Thoracic aorta (tissue), 2 donors: Measurements from ENCODE around the gene NEIL1. TPM values are rescaled to one million over a fixed set of nuclear protein-coding genes. Genes with fewer than 3 reads are reported as not detected.
"Not testable (repeated sequence)": the region's sequence is repeated elsewhere in the genome, so short reads cannot be mapped to it uniquely, and the experiment has no call there.

Experiments used
- ATAC-seq: fragments of 150-250 bp; one replicate; pipeline ENCODE4 v1.8.0; 2017; ENCODE audit warnings: low read depth; ENCODE audit not compliant: insufficient number of reproducible peaks, low FRiP score
- DNase-seq: peaks from one replicate; pipeline ENCODE4 v3.0.0-alpha.2; 2020; ENCODE audit warnings: low spot score
- H3K27ac ChIP-seq, 2 donors: fragments of 200-600 bp; sonication (generic); 1 replicate in 1 of 2; 2 replicates in 1 of 2; pipeline ENCODE4 v1.5.1; 2016; ENCODE audit warnings: mild to moderate bottlenecking in 2 of 2, moderate library complexity in 2 of 2
- H3K27me3 ChIP-seq: fragments of 200-600 bp; sonication (generic); replicated peaks from 2 replicates; pipeline ENCODE4 v1.6.0; 2016; ENCODE audit warnings: mild to moderate bottlenecking; ENCODE audit not compliant: insufficient read depth
- H3K36me3 ChIP-seq: fragments of 200-600 bp; sonication (generic); one replicate; pipeline ENCODE4 v1.5.1; 2016
- H3K4me1 ChIP-seq, 2 donors: fragments of 200-600 bp; sonication (generic); 1 replicate in 1 of 2; 2 replicates in 1 of 2; pipeline versions ENCODE4 v1.5.1 to v1.6.0; 2016; ENCODE audit warnings: low read depth in 2 of 2, mild to moderate bottlenecking in 1 of 2; ENCODE audit not compliant: control insufficient read depth in 1 of 2
- H3K4me3 ChIP-seq: fragments of 200-600 bp; sonication (generic); 2 replicates; pipeline ENCODE4 v1.5.1; 2016; ENCODE audit warnings: mild to moderate bottlenecking
- H3K9me3 ChIP-seq: fragments of 200-600 bp; sonication (generic); 2 replicates; pipeline ENCODE4 v1.5.1; 2016
- total RNA-seq, 2 donors: library from RNA; depleted of rRNA; stranded (reverse); fragments of >200 nt; gene quantifications; one replicate each; pipeline versions ENCODE4 v1.1.0 to v1.2.3, GENCODE V29; 2016
- TF ChIP-seq, protein P1 (sequence below): fragments of 200-600 bp; sonication (generic); IDR thresholded peaks from one replicate; pipeline ENCODE4 v1.5.1; 2019; ENCODE audit warnings: antibody characterized with exemption

Gene NEIL1
- total RNA-seq, 2 donors from 2014 or later = 47.8 to 62.3 TPM

DNA sequence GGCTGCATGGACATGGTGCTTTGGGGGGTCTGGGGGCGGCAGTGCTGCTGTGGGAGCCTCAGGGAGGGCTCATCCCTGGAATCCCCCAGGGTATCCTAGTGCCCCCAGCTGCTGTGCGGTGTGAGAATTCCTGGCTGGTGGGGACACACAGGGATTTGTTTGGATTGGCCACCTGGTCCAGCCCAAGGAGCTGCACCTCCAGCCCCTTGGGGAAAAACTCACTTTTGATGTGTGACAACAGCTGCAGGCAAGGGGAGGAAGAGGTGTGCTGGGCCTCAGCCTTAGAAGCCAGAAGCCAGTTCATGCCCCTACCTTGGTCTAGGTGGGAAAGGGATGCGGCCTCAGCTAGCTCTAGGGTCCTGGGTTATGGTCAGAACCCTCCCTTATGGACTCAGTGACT lies 19.3 kb upstream of the NEIL1 start:
- DNase-seq = no peak
- ATAC-seq = no peak

DNA sequence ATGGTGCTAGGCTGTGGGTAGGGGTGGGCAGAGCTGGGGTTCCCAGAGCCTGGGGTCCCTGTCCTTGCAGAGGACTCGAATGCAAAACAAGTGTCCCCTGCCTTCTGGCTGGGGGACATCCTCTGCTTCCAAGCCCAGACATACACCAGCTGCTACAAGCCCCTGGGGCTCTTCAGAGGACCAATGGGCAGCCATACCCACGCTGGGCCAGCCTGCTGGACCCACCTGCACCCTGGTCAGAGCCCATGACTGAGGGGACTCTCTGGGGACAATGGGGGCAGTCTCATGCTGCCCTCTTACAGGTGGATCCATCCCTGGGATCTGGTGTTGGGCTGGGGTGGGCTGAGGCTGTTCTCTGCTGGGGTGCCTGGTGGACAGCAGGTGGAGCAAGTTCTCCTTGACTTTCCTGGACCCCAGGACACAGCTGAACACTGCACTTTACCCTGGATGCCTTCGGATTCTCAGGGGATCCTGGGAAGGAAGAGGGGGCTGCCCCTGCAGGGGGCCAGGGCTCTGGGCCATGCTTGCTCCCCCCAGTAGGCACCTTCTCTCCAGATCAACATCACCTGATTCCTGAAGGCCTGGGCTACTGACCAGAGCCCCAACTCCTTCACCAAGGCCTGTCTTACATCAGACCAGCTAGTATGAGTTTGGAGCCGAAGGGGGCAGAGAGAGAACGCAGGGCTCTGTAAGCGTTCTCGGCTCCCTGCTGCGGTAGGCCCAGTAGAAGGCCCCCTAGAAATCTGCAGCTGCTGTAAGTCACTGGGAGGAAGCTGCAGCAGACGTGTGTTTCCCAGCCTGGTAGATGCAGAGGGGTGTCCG lies 18.1 kb upstream of the NEIL1 start:
- no peaks in the 10 kb centered on the region for H3K27me3 ChIP-seq
- TF ChIP-seq, protein P1, sequence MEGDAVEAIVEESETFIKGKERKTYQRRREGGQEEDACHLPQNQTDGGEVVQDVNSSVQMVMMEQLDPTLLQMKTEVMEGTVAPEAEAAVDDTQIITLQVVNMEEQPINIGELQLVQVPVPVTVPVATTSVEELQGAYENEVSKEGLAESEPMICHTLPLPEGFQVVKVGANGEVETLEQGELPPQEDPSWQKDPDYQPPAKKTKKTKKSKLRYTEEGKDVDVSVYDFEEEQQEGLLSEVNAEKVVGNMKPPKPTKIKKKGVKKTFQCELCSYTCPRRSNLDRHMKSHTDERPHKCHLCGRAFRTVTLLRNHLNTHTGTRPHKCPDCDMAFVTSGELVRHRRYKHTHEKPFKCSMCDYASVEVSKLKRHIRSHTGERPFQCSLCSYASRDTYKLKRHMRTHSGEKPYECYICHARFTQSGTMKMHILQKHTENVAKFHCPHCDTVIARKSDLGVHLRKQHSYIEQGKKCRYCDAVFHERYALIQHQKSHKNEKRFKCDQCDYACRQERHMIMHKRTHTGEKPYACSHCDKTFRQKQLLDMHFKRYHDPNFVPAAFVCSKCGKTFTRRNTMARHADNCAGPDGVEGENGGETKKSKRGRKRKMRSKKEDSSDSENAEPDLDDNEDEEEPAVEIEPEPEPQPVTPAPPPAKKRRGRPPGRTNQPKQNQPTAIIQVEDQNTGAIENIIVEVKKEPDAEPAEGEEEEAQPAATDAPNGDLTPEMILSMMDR = no peak
- no peaks in the 10 kb centered on the region for H3K9me3 ChIP-seq
- no peaks in the 10 kb centered on the region for H3K4me1 ChIP-seq
- no peak for DNase-seq
- H3K36me3 ChIP-seq = no peaks in the 10 kb centered on the region
- no peak overlapping the region for H3K4me3 ChIP-seq
- H3K27ac ChIP-seq = no peak overlapping the region
- no peak for ATAC-seq

More for the DNA sequence above, 19.3 kb upstream of the NEIL1 start:
- no peaks in the 10 kb centered on the region for H3K9me3 ChIP-seq
- H3K27me3 ChIP-seq = no peaks in the 10 kb centered on the region
- H3K27ac ChIP-seq = no peak overlapping the region
- no peak overlapping the region for H3K4me3 ChIP-seq
- no peaks in the 10 kb centered on the region for H3K4me1 ChIP-seq
- H3K36me3 ChIP-seq = no peaks in the 10 kb centered on the region
- TF ChIP-seq, protein P1 = no peak

DNA sequence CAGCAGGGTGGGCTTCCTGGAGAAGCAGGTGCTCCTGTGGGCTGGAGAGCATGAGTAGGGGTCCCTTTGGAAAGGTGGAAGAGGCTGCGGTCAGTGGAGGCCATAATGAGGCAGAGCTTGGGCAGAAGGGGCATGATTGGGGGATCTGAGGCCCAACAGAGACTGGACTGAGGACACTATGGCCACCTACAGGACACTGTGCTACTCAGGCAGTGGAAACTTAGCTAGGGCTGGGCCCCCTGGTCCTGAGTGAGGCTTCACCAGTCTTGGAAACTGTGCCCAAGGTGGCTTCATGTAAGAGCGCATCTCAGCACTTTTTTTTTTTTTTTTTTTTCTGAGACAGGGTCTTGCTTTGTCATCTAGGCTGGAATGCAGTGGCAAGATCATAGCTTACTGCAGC lies 17.3 kb upstream of the NEIL1 start:
- H3K27me3 ChIP-seq = no peaks in the 10 kb centered on the region
- no peaks in the 10 kb centered on the region for H3K9me3 ChIP-seq
- H3K36me3 ChIP-seq = no peaks in the 10 kb centered on the region
- no peaks in the 10 kb centered on the region for H3K4me1 ChIP-seq
- TF ChIP-seq, protein P1 = no peak
- DNase-seq = no peak
- no peak for ATAC-seq
- no peak overlapping the region for H3K27ac ChIP-seq
- no peak overlapping the region for H3K4me3 ChIP-seq

DNA sequence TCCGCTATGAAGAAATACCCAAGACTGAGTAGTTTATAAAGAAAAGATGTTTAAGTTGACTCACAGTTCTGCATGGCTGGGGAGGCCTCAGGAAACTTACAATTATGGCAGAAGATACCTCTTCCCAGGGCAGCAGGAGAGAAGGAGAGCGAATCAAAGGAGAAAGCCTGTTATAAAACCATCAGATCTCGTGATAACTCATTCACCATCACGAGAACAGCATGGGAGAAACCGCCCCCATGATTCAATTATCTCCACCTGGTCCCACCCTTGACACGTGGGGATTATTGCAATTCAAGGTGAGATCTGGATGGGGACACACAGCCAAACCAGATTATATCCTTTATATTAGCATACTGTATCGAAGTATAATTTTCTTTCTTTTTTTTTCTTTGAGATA lies 14.7 kb upstream of the NEIL1 start:
- H3K27ac ChIP-seq, ATAC-seq, H3K36me3 ChIP-seq, H3K9me3 ChIP-seq, DNase-seq, H3K27me3 ChIP-seq, H3K4me3 ChIP-seq: not testable (repeated sequence)
- H3K4me1 ChIP-seq = peaks cover 7 to 15% of the 10 kb centered on the region in 2 donors

DNA sequence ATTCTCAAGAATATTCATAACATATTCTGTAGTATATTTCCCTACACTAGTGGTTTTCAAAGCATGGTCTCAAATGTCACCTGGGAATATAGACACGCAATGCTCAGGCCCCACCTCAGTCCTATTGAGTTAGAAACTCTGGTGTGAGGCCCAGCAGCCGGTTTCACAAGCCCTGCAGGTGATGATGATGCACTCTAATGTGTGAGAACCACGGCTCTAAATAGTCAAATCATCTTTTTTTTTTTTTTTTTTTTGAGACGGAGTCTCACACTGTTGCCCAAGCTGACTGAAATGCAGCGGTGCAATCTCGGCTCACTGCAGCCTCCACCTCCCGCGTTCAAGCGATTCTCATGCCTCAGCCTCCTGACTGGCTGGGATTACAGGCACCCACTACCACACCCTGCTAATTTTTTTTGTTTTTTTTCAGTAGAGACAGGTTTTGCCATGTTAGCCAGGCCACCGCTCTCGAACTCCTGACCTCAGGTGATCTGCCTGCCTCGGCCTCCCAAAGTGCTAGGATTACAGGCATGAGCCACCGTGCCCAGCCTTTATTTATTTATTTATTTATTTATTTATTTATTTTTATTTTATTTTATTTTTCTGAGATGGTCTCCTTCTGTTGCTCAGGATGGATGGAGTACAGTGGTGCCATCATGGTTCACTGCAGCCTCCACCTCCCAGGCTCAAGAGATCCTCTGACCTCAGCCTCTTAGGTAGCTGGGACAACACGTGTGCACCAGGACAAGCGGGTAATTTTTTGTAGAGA lies 13.0 kb upstream of the NEIL1 start:
- not testable (repeated sequence) for H3K27ac ChIP-seq, H3K9me3 ChIP-seq, ATAC-seq, H3K36me3 ChIP-seq, DNase-seq, H3K4me3 ChIP-seq, H3K27me3 ChIP-seq
- peaks cover 7 to 17% of the 10 kb centered on the region in 2 donors for H3K4me1 ChIP-seq

DNA sequence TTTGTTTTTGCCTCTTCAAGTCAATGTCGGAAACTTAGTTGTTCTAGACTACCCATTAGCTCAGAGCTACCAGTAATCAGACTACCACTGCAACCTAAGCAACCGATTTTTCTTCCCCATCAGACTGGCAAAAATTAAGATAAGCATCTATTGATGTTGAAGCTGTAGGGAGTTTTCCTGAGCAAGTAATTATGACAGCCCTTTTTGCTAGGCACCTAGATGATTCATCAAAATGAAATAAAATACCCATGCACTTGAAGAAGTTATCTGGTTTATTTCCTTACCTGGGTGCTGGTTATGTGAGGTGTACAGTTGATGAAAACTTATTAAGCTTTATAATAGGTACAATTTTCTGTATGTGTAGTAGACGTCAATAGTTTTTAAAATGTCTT lies 11.5 kb upstream of the NEIL1 start:
- no peaks in the 10 kb centered on the region for H3K27me3 ChIP-seq
- DNase-seq (no peak), ATAC-seq (no peak)
- H3K36me3 ChIP-seq = peaks cover 6% of the 10 kb centered on the region
- H3K27ac ChIP-seq = no peak overlapping the region
- TF ChIP-seq, protein P1 = no peak
- H3K4me3 ChIP-seq = peak overlapping the region; percentile 99
- H3K9me3 ChIP-seq = no peaks in the 10 kb centered on the region
- peaks cover 7 to 17% of the 10 kb centered on the region in 2 donors for H3K4me1 ChIP-seq
